ENCODE data around the gene GJA10. TPM values are rescaled to one million over a fixed set of nuclear protein-coding genes. Genes with fewer than 3 reads are reported as not detected.
"Not testable (repeated sequence)": the region's sequence is repeated elsewhere in the genome, so short reads cannot be mapped to it uniquely, and the experiment has no call there.

The GJA10 gene
- total RNA-seq, 6 donors from 2014 or later: not detected

DNA sequence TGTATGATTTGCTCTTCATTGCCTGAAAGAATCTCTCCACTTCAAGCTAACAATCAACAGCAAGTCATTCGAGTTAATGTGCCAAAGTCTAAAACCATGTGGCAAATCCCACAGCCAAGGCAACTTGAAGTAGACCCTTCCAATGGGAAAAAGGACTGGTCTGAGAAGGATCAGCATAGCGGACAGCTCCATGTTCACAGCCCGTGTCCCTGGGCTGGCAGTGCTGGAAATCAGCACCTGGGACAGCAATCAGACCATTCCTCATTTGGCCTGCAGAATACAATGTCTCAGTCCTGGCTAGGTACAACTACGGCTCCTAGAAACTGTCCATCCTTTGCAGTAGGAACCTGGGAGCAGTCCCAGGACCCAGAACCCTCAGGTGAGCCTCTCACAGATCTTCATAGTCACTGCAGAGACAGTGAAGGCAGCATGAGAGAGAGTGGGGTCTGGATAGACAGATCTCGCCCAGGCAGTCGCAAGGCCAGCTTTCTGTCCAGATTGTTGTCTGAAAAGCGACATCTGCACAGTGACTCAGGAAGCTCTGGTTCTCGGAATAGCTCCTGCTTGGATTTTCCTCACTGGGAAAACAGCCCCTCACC is 1.1 kb downstream of the GJA10 start:
- no peaks in the 10 kb centered on the region for H3K4me1 ChIP-seq
- 40 to 56% methylated on average over 7 to 8 of the region's 8 CpGs for WGBS, 2 donors
- no peak overlapping the region for H3K4me3 ChIP-seq
- H3K27ac ChIP-seq: no peak overlapping the region
- peak in 1 of 2 donors; percentile 29 for ATAC-seq (ENCODE audit: low FRiP score in 2 of 2)
- H3K9me3 ChIP-seq: no peaks in the 10 kb centered on the region
- DNase-seq: no peak
- no peaks in the 10 kb centered on the region for H3K36me3 ChIP-seq
- no peaks in the 10 kb centered on the region for H3K27me3 ChIP-seq
- TF ChIP-seq, protein P1, sequence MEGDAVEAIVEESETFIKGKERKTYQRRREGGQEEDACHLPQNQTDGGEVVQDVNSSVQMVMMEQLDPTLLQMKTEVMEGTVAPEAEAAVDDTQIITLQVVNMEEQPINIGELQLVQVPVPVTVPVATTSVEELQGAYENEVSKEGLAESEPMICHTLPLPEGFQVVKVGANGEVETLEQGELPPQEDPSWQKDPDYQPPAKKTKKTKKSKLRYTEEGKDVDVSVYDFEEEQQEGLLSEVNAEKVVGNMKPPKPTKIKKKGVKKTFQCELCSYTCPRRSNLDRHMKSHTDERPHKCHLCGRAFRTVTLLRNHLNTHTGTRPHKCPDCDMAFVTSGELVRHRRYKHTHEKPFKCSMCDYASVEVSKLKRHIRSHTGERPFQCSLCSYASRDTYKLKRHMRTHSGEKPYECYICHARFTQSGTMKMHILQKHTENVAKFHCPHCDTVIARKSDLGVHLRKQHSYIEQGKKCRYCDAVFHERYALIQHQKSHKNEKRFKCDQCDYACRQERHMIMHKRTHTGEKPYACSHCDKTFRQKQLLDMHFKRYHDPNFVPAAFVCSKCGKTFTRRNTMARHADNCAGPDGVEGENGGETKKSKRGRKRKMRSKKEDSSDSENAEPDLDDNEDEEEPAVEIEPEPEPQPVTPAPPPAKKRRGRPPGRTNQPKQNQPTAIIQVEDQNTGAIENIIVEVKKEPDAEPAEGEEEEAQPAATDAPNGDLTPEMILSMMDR (IDR thresholded peaks at IDR 0.05): no peak
- TF ChIP-seq POLR2A (IDR thresholded peaks at IDR 0.05) (no peak), EP300 (IDR thresholded peaks at IDR 0.05) (no peak), POLR2AphosphoS5 (IDR thresholded peaks at IDR 0.05) (no peak)

DNA sequence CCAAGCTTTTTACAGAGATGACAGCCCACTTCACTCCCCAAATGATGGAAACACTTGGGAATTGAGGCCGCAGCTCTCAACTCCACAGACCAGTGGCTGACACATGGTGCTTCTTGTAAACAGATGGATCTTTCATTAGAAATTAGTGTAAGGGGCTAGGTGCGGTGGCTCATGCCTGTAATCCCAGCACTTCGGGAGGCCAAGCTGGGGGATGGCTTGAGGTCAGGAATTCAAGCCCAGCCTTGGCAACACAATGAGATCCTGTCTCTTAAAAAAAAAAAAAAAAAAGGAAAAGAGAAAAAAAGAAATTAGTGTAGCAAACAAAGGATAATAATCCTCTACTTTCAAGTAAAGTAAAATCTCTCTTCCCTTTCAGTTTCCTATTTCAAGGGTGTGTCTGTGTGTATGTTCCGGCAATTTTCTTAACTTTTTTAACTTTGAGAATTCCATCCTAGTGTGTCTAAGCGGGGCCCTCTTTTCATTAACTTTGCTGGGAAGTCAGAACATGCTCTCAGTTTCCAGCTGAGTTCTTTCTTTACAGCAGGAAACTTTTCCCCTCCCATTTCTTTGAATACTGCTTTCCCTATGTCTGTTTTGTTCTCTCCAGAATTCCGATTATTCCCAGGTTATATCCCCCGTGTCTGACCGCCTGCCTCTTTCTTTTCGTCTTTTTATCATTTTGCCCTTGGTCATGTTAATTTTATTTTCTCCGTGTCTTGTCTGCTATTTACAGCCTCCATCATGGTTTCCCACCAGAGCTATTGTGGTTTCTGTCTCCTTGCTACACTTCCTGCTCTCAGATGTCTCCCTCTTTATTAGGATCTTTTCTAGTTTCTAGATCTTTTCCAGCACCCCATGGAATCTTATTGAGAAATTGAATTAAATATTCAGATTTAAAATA is 16.0 kb downstream of the GJA10 start:
- not testable (repeated sequence) for DNase-seq; H3K36me3 ChIP-seq; H3K27me3 ChIP-seq; H3K4me1 ChIP-seq; H3K4me3 ChIP-seq; H3K9me3 ChIP-seq; ATAC-seq (ENCODE audit: low FRiP score in 2 of 2); H3K27ac ChIP-seq
- WGBS, 2 donors: 62 to 70% methylated on average over 10 of the region's 10 CpGs

GRCh38 chr6:89910902-89911240 is 16.6 kb downstream of the GJA10 start:
- no peak for TF ChIP-seq POLR2A (IDR thresholded peaks at IDR 0.05)
- TF ChIP-seq, protein P1 (IDR thresholded peaks at IDR 0.05): no peak
- TF ChIP-seq POLR2AphosphoS5 (IDR thresholded peaks at IDR 0.05): no peak
- TF ChIP-seq EP300 (IDR thresholded peaks at IDR 0.05): no peak
- Histone ChIP-seq H3K9me3 (peaks cover 0 to 2% (median under 1%) of the 10 kb centered on the region in 4 donors), H3K4me1 (no peaks in the 10 kb centered on the region), H3K4me3 (no peak overlapping the region), H3K27ac (no peak overlapping the region), H3K36me3 (no peaks in the 10 kb centered on the region), H3K27me3 (no peaks in the 10 kb centered on the region)
- DNase-seq: no peak
- 29 to 40% methylated on average over 1 of the region's 1 CpG for WGBS, 2 donors
- no peak for ATAC-seq (ENCODE audit: low FRiP score in 2 of 2)

GRCh38 chr6:89916136-89916920 is 22.1 kb downstream of the GJA10 start:
- Histone ChIP-seq H3K9me3 (peaks cover 0 to 17% (median 4%) of the 10 kb centered on the region in 4 donors), H3K27me3 (no peaks in the 10 kb centered on the region), H3K4me3 (no peak overlapping the region), H3K27ac (no peak overlapping the region), H3K4me1 (no peaks in the 10 kb centered on the region), H3K36me3 (no peaks in the 10 kb centered on the region)
- WGBS, 2 donors: 99% methylated on average over 3 of the region's 3 CpGs
- no peak for DNase-seq
- ATAC-seq (ENCODE audit: low FRiP score in 2 of 2): no peak
- no peak for TF ChIP-seq POLR2A (IDR thresholded peaks at IDR 0.05)
- TF ChIP-seq, protein P1 (IDR thresholded peaks at IDR 0.05): no peak
- no peak for TF ChIP-seq POLR2AphosphoS5 (IDR thresholded peaks at IDR 0.05)
- TF ChIP-seq EP300 (IDR thresholded peaks at IDR 0.05): no peak

DNA sequence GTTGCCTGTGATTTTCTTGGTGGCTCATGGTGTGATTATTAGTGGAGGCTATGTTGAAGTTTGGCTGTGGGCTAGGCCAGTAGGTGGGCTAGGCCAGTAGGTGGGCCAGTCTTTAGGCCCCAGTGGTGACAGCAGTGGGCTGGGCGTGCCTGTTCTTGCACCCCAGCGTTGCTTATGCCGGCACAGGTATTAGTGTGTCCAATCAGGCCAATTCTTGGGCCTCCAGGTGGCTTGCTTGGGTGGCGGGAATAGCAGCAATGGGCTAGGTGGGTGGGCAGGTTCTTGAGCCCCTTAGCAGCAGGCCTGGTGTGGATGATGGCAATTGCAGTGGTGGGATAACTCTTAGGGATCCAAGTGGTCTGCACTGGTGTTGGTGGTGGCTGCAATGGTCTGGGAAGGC is 22.9 kb downstream of the GJA10 start:
- Histone ChIP-seq H3K4me3 (no peak overlapping the region), H3K4me1 (no peaks in the 10 kb centered on the region), H3K9me3 (peaks cover 0 to 17% (median 4%) of the 10 kb centered on the region in 4 donors), H3K36me3 (no peaks in the 10 kb centered on the region), H3K27me3 (no peaks in the 10 kb centered on the region), H3K27ac (no peak overlapping the region)
- TF ChIP-seq EP300 (IDR thresholded peaks at IDR 0.05) (no peak), POLR2A (IDR thresholded peaks at IDR 0.05) (no peak)
- TF ChIP-seq, protein P1 (IDR thresholded peaks at IDR 0.05): no peak
- no peak for DNase-seq
- ATAC-seq (ENCODE audit: low FRiP score in 2 of 2): no peak
- 90 to 100% methylated on average over 4 of the region's 4 CpGs for WGBS, 2 donors
